Epithelial cell of esophagus (primary cell): ENCODE results near the gene TGFBR1.
"Not testable (repeated sequence)": the region's sequence is repeated elsewhere in the genome, so short reads cannot be mapped to it uniquely, and the experiment has no call there.

Experiments
- DNase-seq: peaks from one replicate; pipeline ENCODE4 v3.0.0; 2010; ENCODE audit warnings: low read depth
- H3K4me3 ChIP-seq: 2 replicates; pipeline ENCODE4 v1.5.1; 2011; ENCODE audit warnings: mild to moderate bottlenecking, low read length, control low read depth
- CTCF ChIP-seq: IDR thresholded peaks from 2 replicates; pipeline ENCODE4 v1.5.1; 2011; ENCODE audit warnings: low read depth, mild to moderate bottlenecking, low read length, control low read depth, inconsistent platforms; ENCODE audit not compliant: insufficient read depth; ENCODE audit errors: missing control alignments

Gene TGFBR1

GRCh38 chr9:99090336-99091130 is 14.4 kb upstream of the TGFBR1 start:
- no peak for TF ChIP-seq CTCF
- DNase-seq = no peak
- H3K4me3 ChIP-seq = no peak overlapping the region

DNA sequence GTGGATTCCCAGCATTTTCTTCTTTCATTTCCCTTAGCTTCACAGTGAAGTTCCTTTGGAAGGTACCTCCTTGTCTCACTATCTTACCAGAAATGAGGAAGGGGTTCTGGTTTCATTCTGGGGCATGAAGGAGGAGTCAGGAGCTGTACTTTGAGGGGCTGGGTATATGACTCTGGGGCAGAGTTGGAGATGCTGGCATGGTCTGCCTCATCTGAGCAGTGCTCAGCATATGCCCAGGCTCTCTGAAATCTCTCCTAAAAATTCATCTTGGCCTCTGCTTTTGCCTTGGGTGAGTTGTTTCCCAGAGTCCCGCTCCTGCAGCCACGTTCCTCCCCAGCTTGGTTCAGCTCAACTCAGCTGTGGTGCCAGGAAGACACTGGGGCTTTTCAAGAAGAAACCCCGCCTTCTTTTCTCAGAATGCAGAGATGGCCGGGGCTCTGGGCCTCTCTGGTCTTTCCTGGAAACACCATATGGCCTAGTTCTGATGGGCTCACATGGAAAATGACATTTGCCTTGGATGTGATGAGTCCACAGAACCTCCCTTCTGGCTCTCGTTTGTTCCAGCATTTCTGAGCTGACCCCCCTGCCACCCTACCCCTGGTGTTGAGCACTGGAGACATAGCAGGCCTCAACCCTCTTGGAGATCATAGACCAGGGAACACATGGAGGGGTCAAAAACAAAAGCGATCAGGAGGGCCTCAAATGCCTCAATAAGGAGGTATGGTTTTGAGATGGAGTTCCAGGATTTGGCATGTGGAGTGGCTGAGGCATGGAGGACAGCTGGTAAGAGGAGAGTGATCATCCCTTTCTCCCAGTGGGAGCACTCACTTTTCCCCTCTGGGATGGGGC is 12.0 kb upstream of the TGFBR1 start:
- no peak for TF ChIP-seq CTCF
- H3K4me3 ChIP-seq = no peak overlapping the region
- DNase-seq = no peak

GRCh38 chr9:99093492-99093791 is 11.5 kb upstream of the TGFBR1 start:
- TF ChIP-seq CTCF = no peak
- no peak for DNase-seq
- no peak overlapping the region for H3K4me3 ChIP-seq

DNA sequence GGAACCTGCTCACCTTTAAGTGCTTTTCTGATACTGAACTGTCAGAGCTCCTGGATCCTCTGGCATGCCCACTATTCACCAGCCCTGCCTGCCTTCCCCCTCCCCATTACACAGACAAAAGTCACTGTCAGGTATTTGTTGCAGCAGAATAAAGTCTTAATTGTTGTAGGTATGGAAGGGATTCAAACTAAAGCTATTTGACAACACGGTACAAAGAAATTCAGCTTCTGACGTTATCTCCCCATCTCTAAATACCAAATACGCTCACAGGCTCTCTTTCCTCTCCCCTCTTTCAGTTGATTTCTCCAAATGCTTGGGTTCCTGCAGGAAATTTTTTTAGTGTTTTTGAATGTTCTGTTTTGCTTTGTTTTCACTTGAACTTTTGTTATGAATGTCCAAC is 9.3 kb upstream of the TGFBR1 start:
- DNase-seq = no peak
- no peak for TF ChIP-seq CTCF
- H3K4me3 ChIP-seq = no peak overlapping the region

DNA sequence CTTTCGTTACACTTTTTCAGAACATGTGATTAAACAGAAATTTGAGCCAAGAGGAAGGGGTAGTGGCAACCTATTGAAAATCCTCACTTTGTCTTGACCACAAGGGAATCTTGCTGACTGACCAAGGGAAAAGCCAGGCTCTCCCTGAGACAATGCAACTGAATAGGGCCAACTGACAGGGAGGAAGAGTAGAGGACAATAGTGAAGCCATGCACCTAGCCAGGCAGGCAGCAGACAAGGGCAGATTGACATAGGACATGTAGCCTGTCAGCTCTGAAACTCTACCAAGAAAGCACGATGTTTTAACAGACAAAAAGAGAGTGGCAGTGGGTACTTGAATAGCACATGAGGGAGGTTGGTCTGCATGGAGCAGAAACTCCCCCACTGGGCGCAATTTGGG is 8.5 kb upstream of the TGFBR1 start:
- TF ChIP-seq CTCF = no peak
- no peak for DNase-seq

GRCh38 chr9:99099806-99100585 is 4.9 kb upstream of the TGFBR1 start:
- not testable (repeated sequence) for H3K4me3 ChIP-seq, DNase-seq

More for the DNA sequence above, 8.5 kb upstream of the TGFBR1 start:
- no peak overlapping the region for H3K4me3 ChIP-seq

DNA sequence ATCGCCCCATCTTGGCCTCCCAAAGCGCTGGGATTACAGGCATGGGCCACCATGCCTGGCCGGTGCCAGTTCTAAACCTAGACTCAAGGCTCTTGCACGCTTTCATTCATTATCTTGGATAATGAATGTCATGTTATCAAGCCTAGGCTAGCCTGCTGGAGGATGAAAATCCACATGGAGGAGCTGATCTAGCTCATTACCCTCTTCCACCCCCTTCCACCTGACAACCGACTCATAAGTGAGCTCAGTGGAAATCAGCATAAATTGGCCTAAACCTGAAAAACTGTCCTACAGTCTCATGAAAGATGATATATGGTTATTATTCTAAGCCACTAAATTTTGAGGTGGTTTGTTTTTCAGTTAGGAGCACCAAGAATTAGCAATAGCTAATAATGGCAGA is 3.6 kb upstream of the TGFBR1 start:
- peak; percentile 47 for DNase-seq
- H3K4me3 ChIP-seq = no peak overlapping the region
- TF ChIP-seq CTCF = no peak
